GM21381 (cell line): Measurements from ENCODE around the gene SEH1L.
"Not testable (repeated sequence)": the region's sequence is repeated elsewhere in the genome, so short reads cannot be mapped to it uniquely, and the experiment has no call there.

Experiments used
- ATAC-seq: cut with Tn5 transposase; IDR thresholded peaks from one replicate; pipeline ENCODE4 v1.9.1; 2021; ENCODE audit warnings: mild to moderate bottlenecking, moderate library complexity; ENCODE audit not compliant: unreplicated experiment

SEH1L gene

GRCh38 chr18:12947285-12948049 lies at the start of gene SEH1L:
Gene SEH1L, plus strand, starts transcription at chr18:12948011. Its CDS starts 111 bp downstream, at chr18:12948122.
- ATAC-seq = peak; percentile 75

GRCh38 chr18:12901208-12901607 lies 46.6 kb upstream of the SEH1L start:
- ATAC-seq = not testable (repeated sequence)

- no peak for ATAC-seq
Observed at GRCh38 chr18:12904012-12904516, 43.7 kb upstream of the SEH1L start.

GRCh38 chr18:12906119-12906518 lies 41.7 kb upstream of the SEH1L start:
- no peak for ATAC-seq

GRCh38 chr18:12906773-12907172 lies 41.0 kb upstream of the SEH1L start:
- no peak for ATAC-seq

- ATAC-seq = no peak
Observed at GRCh38 chr18:12907258-12907925, 40.4 kb upstream of the SEH1L start.

- ATAC-seq = no peak
Observed at GRCh38 chr18:12908706-12909105, 39.1 kb upstream of the SEH1L start.

GRCh38 chr18:12911025-12911928 lies 36.5 kb upstream of the SEH1L start:
- no peak for ATAC-seq

- no peak for ATAC-seq
Observed at GRCh38 chr18:12911929-12912703, 35.7 kb upstream of the SEH1L start.

GRCh38 chr18:12921178-12921577 lies 26.6 kb upstream of the SEH1L start:
- peak; percentile 58 for ATAC-seq

GRCh38 chr18:12922266-12922665 lies 25.5 kb upstream of the SEH1L start:
- ATAC-seq = no peak

- ATAC-seq = no peak
Observed at GRCh38 chr18:12924616-12925015, 23.2 kb upstream of the SEH1L start.

- ATAC-seq = no peak
Observed at GRCh38 chr18:12928206-12928605, 19.6 kb upstream of the SEH1L start.

- ATAC-seq = no peak
Observed at GRCh38 chr18:12928641-12929040, 19.2 kb upstream of the SEH1L start.

GRCh38 chr18:12929477-12930083 lies 18.2 kb upstream of the SEH1L start:
- no peak for ATAC-seq

GRCh38 chr18:12930376-12930775 lies 17.4 kb upstream of the SEH1L start:
- ATAC-seq = no peak

- ATAC-seq = no peak
Observed at GRCh38 chr18:12930908-12931307, 16.9 kb upstream of the SEH1L start.

- no peak for ATAC-seq
Observed at GRCh38 chr18:12933327-12933726, 14.5 kb upstream of the SEH1L start.

- no peak for ATAC-seq
Observed at GRCh38 chr18:12934454-12935071, 13.2 kb upstream of the SEH1L start.

GRCh38 chr18:12939162-12939561 lies 8.6 kb upstream of the SEH1L start:
- ATAC-seq = no peak
